Glutamatergic neuron (in vitro differentiated cells): Measurements from ENCODE around the gene PABPN1L. TPM values are rescaled to one million over a fixed set of nuclear protein-coding genes. Genes with fewer than 3 reads are reported as not detected.

ENCODE experiments used
- DNase-seq: peaks from one replicate; pipeline ENCODE4 v3.0.0; 2022
- H3K27ac Mint-ChIP-seq: one replicate; pipeline ENCODE4 v1.8.0; 2020; ENCODE audit warnings: mild to moderate bottlenecking, mixed read lengths, inconsistent platforms; ENCODE audit not compliant: unreplicated experiment
- H3K27me3 Mint-ChIP-seq: one replicate; pipeline ENCODE4 v1.8.0; 2020; ENCODE audit warnings: mild to moderate bottlenecking, moderate library complexity, mixed read lengths, inconsistent platforms; ENCODE audit not compliant: unreplicated experiment
- H3K36me3 Mint-ChIP-seq: one replicate; pipeline ENCODE4 v1.8.0; 2020; ENCODE audit warnings: mild to moderate bottlenecking, mixed read lengths, inconsistent platforms; ENCODE audit not compliant: unreplicated experiment
- H3K4me1 Mint-ChIP-seq: one replicate; pipeline ENCODE4 v1.8.0; 2020; ENCODE audit warnings: mild to moderate bottlenecking, low read depth, mixed read lengths, inconsistent platforms; ENCODE audit not compliant: unreplicated experiment
- H3K4me3 Mint-ChIP-seq: one replicate; pipeline ENCODE4 v1.8.0; 2020; ENCODE audit warnings: mild to moderate bottlenecking, mixed read lengths, inconsistent platforms; ENCODE audit not compliant: unreplicated experiment
- H3K9me3 Mint-ChIP-seq: one replicate; pipeline ENCODE4 v1.8.0; 2020; ENCODE audit warnings: mild to moderate bottlenecking, moderate library complexity, mixed read lengths, inconsistent platforms; ENCODE audit not compliant: unreplicated experiment
- total RNA-seq: library from RNA; stranded (reverse); fragmentation: NEBNext Ultra II Directional; extraction: Animal tissue kit (Norgen Biotek cat#: 25700); gene quantifications from one replicate; pipeline ENCODE4 v1.2.1, GENCODE V29; 2021; ENCODE audit not compliant: unreplicated experiment
- TF ChIP-seq, protein P1 (sequence below): fragments of 200-600 bp; sonication (generic); IDR thresholded peaks from one replicate; pipeline ENCODE4 v1.5.0; 2021; ENCODE audit not compliant: partially characterized antibody, unreplicated experiment

PABPN1L gene
- total RNA-seq, 1 donor from 2014 or later, result 3.9 TPM

DNA sequence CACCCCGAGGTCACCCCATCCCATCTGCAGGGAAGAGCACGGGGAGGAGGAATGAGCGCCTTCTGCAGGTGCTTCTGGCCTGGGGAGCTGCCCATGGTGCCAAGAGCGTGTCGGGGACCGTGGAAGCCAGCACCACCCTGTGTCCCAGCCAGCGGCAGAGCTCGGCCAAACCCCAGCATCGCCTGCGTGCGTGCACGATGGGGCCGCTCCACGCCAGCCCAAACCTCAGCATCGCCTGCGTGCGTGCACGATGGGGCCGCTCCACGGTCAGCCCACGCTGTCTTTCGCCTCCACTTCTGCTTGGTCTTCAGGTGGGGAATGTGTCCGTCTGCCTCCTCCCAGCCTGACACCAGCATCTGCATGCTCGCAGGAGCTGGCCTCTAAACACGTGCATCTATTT is 23.7 kb downstream of the PABPN1L start:
- peaks cover 2% of the 10 kb centered on the region for H3K4me1 Mint-ChIP-seq
- H3K9me3 Mint-ChIP-seq, result peaks cover 3% of the 10 kb centered on the region
- no peak overlapping the region for H3K4me3 Mint-ChIP-seq
- no peaks in the 10 kb centered on the region for H3K36me3 Mint-ChIP-seq
- peaks cover 7% of the 10 kb centered on the region for H3K27me3 Mint-ChIP-seq
- DNase-seq, result no peak
- H3K27ac Mint-ChIP-seq, result no peak overlapping the region
- TF ChIP-seq, protein P1, sequence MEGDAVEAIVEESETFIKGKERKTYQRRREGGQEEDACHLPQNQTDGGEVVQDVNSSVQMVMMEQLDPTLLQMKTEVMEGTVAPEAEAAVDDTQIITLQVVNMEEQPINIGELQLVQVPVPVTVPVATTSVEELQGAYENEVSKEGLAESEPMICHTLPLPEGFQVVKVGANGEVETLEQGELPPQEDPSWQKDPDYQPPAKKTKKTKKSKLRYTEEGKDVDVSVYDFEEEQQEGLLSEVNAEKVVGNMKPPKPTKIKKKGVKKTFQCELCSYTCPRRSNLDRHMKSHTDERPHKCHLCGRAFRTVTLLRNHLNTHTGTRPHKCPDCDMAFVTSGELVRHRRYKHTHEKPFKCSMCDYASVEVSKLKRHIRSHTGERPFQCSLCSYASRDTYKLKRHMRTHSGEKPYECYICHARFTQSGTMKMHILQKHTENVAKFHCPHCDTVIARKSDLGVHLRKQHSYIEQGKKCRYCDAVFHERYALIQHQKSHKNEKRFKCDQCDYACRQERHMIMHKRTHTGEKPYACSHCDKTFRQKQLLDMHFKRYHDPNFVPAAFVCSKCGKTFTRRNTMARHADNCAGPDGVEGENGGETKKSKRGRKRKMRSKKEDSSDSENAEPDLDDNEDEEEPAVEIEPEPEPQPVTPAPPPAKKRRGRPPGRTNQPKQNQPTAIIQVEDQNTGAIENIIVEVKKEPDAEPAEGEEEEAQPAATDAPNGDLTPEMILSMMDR, result no peak

DNA sequence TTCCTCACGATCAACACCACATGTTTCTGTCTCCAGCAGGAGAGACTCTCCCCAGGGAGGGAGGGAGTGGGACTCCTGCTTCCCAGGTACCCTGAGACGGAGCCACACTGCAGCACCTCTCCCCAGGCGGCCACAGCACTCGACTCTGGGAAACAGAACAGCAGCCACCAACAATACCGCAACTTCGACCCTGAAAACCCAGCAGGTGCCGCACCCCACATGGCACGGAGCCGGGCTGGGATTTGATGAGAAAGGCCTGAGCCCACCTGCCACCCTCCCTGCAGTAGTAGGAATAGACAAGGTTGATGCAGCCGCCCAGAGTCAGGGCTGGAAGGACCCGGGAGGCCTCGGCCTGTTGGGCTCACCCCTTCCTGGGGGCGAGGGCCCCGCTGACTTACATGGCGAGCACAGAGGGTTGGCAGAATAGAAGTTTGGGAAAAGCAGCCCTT is 24.1 kb downstream of the PABPN1L start:
- H3K27me3 Mint-ChIP-seq, result peaks cover 7% of the 10 kb centered on the region

GRCh38 chr16:88841521-88842307 is 24.7 kb downstream of the PABPN1L start:
- H3K9me3 Mint-ChIP-seq, result peaks cover 3% of the 10 kb centered on the region
- TF ChIP-seq, protein P1, result no peak

More for the DNA sequence above, 24.1 kb downstream of the PABPN1L start:
- peak overlapping the region; percentile 62 for H3K27ac Mint-ChIP-seq
- peaks cover 2% of the 10 kb centered on the region for H3K4me1 Mint-ChIP-seq
- peaks cover 3% of the 10 kb centered on the region for H3K9me3 Mint-ChIP-seq
- H3K36me3 Mint-ChIP-seq, result no peaks in the 10 kb centered on the region
- H3K4me3 Mint-ChIP-seq, result no peak overlapping the region
- no peak for DNase-seq
- TF ChIP-seq, protein P1, result no peak

DNA sequence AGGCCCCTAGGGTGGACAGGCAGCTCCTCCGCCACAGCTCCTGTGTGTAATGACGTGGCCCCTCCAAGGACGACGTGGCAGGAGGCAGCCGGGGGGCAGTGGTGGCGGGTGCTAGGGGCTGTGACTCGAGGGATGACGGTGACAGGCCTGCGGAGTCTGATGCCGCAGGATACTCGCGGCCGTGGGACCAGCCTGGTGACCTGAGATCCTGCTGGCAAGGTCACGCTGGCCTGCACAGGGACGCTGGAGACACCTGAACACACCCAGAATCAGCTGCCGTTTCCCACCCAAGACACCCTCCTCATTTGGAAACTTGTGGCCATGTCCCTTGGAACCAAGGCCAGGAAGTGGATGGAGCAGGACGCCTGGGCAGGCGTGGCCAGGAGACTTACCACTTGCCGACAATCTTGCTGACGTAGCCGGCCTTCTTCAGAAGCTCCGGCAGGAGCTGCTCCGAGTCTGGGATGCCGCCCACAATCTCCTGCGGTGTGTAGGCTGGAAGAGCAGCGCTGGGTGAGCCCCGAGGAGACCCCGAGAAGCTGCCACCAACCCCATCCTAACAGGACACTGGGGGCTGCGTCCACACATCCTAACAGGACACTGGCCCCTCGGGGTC is 25.8 kb downstream of the PABPN1L start:
- H3K4me3 Mint-ChIP-seq, result no peak overlapping the region
- DNase-seq, result no peak
- TF ChIP-seq, protein P1, result no peak
- peaks cover 7% of the 10 kb centered on the region for H3K27me3 Mint-ChIP-seq
- H3K36me3 Mint-ChIP-seq, result no peaks in the 10 kb centered on the region
- no peak overlapping the region for H3K27ac Mint-ChIP-seq
- H3K9me3 Mint-ChIP-seq, result peaks cover 3% of the 10 kb centered on the region
- peaks cover 2% of the 10 kb centered on the region for H3K4me1 Mint-ChIP-seq

More at GRCh38 chr16:88841521-88842307, 24.7 kb downstream of the PABPN1L start:
- Mint-ChIP-seq H3K4me1 (peaks cover 2% of the 10 kb centered on the region), H3K4me3 (no peak overlapping the region), H3K36me3 (no peaks in the 10 kb centered on the region), H3K27me3 (peaks cover 7% of the 10 kb centered on the region), H3K27ac (peak overlapping the region; percentile 62)
- no peak for DNase-seq
